Trophoblast cell (in vitro differentiated cells and primary cell): ENCODE results near the gene TEX29. TPM values are rescaled to one million over a fixed set of nuclear protein-coding genes. Genes with fewer than 3 reads are reported as not detected.
A peak's percentile ranks its signal among the peaks of the same experiment; 100 is the strongest.

Experiments used
- DNase-seq, 2 donors: peaks; one replicate each; pipeline ENCODE4 v3.0.0-alpha.2; 2016
- H2AFZ ChIP-seq: 2 replicates; pipeline ENCODE4 v1.6.1; 2013; ENCODE audit warnings: low read length, moderate library complexity, mild to moderate bottlenecking; ENCODE audit not compliant: insufficient read depth, poor library complexity
- H2AK5ac ChIP-seq: 2 replicates; pipeline ENCODE4 v1.6.1; 2013; ENCODE audit warnings: mild to moderate bottlenecking, low read length
- H2BK120ac ChIP-seq: 2 replicates; pipeline ENCODE4 v1.6.1; 2013; ENCODE audit warnings: low read length, mild to moderate bottlenecking, moderate library complexity; ENCODE audit not compliant: insufficient read depth, poor library complexity
- H2BK12ac ChIP-seq: 2 replicates; pipeline ENCODE4 v1.6.1; 2013; ENCODE audit warnings: mild to moderate bottlenecking, low read length, moderate library complexity
- H2BK5ac ChIP-seq: 2 replicates; pipeline ENCODE4 v1.6.1; 2013; ENCODE audit warnings: low read length, low read depth, moderate library complexity, mild to moderate bottlenecking; ENCODE audit not compliant: poor library complexity
- H3K14ac ChIP-seq: 2 replicates; pipeline ENCODE4 v1.6.1; 2013; ENCODE audit warnings: mild to moderate bottlenecking, low read length
- H3K18ac ChIP-seq: 2 replicates; pipeline ENCODE4 v1.6.1; 2013; ENCODE audit warnings: mild to moderate bottlenecking, low read length
- H3K23ac ChIP-seq: 2 replicates; pipeline ENCODE4 v1.6.1; 2013; ENCODE audit warnings: low read length
- H3K27ac ChIP-seq: 2 replicates; pipeline ENCODE4 v1.5.1; 2013; ENCODE audit warnings: low read depth, mild to moderate bottlenecking, inconsistent platforms, low read length, moderate library complexity
- H3K27me3 ChIP-seq: 2 replicates; pipeline ENCODE4 v1.6.1; 2013; ENCODE audit warnings: inconsistent platforms, mild to moderate bottlenecking, low read length, moderate library complexity; ENCODE audit not compliant: insufficient read depth
- H3K36me3 ChIP-seq, 2 experiments: 1 replicate in 1 of 2; 2 replicates in 1 of 2; pipeline ENCODE4 v1.6.1; 2013; ENCODE audit warnings: low read length in 2 of 2, mild to moderate bottlenecking in 2 of 2, moderate library complexity in 1 of 2; ENCODE audit not compliant: insufficient read depth in 2 of 2, control insufficient read depth in 1 of 2
- H3K4ac ChIP-seq: 2 replicates; pipeline ENCODE4 v1.6.1; 2013; ENCODE audit warnings: low read depth, mild to moderate bottlenecking, low read length, moderate library complexity
- H3K4me1 ChIP-seq, 2 experiments: 1 replicate in 1 of 2; 2 replicates in 1 of 2; pipeline ENCODE4 v1.6.1; 2013; ENCODE audit warnings: low read length in 2 of 2, mild to moderate bottlenecking in 2 of 2, moderate library complexity in 1 of 2; ENCODE audit not compliant: insufficient read depth in 2 of 2, control insufficient read depth in 1 of 2
- H3K4me2 ChIP-seq: 2 replicates; pipeline ENCODE4 v1.6.1; 2013; ENCODE audit warnings: inconsistent platforms, mild to moderate bottlenecking, low read length, moderate library complexity
- H3K4me3 ChIP-seq: 2 replicates; pipeline ENCODE4 v1.5.1; 2013; ENCODE audit warnings: mild to moderate bottlenecking, low read depth, low read length, inconsistent platforms
- H3K79me1 ChIP-seq: one replicate; pipeline ENCODE4 v1.6.1; 2013; ENCODE audit warnings: low read length
- H3K79me2 ChIP-seq: 2 replicates; pipeline ENCODE4 v1.6.1; 2013; ENCODE audit warnings: low read length, mild to moderate bottlenecking; ENCODE audit not compliant: control insufficient read depth, insufficient read depth, poor library complexity
- H3K9ac ChIP-seq: 2 replicates; pipeline ENCODE4 v1.6.1; 2013; ENCODE audit warnings: mild to moderate bottlenecking, low read length
- H3K9me3 ChIP-seq: 2 replicates; pipeline ENCODE4 v1.6.1; 2013; ENCODE audit warnings: low read depth, mild to moderate bottlenecking, control low read depth, inconsistent platforms, low read length; ENCODE audit not compliant: insufficient read depth
- H4K12ac ChIP-seq: 2 replicates; pipeline ENCODE4 v1.6.1; 2013; ENCODE audit warnings: low read depth, mild to moderate bottlenecking, low read length, moderate library complexity
- H4K8ac ChIP-seq: 2 replicates; pipeline ENCODE4 v1.6.1; 2013; ENCODE audit warnings: low read depth, mild to moderate bottlenecking, low read length, moderate library complexity
- H4K91ac ChIP-seq: one replicate; pipeline ENCODE4 v1.6.1; 2013; ENCODE audit warnings: low read depth, mild to moderate bottlenecking, low read length, moderate library complexity
- WGBS: extraction: QIAGEN DNeasy Blood & Tissue Kit; methylation state at CpG from one replicate; pipeline ENCODE4 v1.1.7; 2013; ENCODE audit warnings: missing lambda C conversion rate; ENCODE audit not compliant: insufficient read length, insufficient coverage; ENCODE audit errors: extremely low coverage; 5-methylcytosine and 5-hydroxymethylcytosine counted together
- polyA plus RNA-seq: library from polyadenylated mRNA; stranded (reverse); fragments of 200-250 nt; gene quantifications from 2 replicates; pipeline ENCODE4 v1.2.3, GENCODE V29; 2013

The TEX29 gene
- polyA plus RNA-seq, result 0.17 and 0.30 TPM in 2 replicates

GRCh38 chr13:111319998-111320911 is at the start of gene TEX29:
TSS of gene TEX29 (plus strand) at chr13:111320642. CDS start at chr13:111320891, 249 bp downstream.
- peaks cover 0 to 3% of the 10 kb centered on the region in 2 experiments for H3K36me3 ChIP-seq
- no peak within 1 kb of the TSS for H3K27ac ChIP-seq
- no peaks in the 10 kb centered on the region for H3K9me3 ChIP-seq
- H2AK5ac ChIP-seq, result no peak within 1 kb of the TSS
- peaks cover 0 to 3% of the 10 kb centered on the region in 2 experiments for H3K4me1 ChIP-seq
- H4K8ac ChIP-seq, result no peak within 1 kb of the TSS
- no peak within 1 kb of the TSS for H4K12ac ChIP-seq
- no peaks in the 10 kb centered on the region for H3K27me3 ChIP-seq
- no peak within 1 kb of the TSS for H2BK120ac ChIP-seq
- no peak within 1 kb of the TSS for H3K9ac ChIP-seq
- no peaks in the 10 kb centered on the region for H3K79me2 ChIP-seq
- H4K91ac ChIP-seq, result no peak within 1 kb of the TSS
- H3K4me3 ChIP-seq, result no peak within 1 kb of the TSS
- H3K14ac ChIP-seq, result no peak within 1 kb of the TSS
- no peak within 1 kb of the TSS for H3K18ac ChIP-seq
- H2BK5ac ChIP-seq, result no peak within 1 kb of the TSS
- no peak within 1 kb of the TSS for H2AFZ ChIP-seq
- no peak within 1 kb of the TSS for H3K23ac ChIP-seq
- H3K79me1 ChIP-seq, result no peaks in the 10 kb centered on the region
- peak in 1 of 2 donors; percentile 18 for DNase-seq
- no peak within 1 kb of the TSS for H2BK12ac ChIP-seq
- H3K4me2 ChIP-seq, result no peak within 1 kb of the TSS
- no CpG with 5 or more reads among the region's 35 CpGs for WGBS
- no peak within 1 kb of the TSS for H3K4ac ChIP-seq

DNA sequence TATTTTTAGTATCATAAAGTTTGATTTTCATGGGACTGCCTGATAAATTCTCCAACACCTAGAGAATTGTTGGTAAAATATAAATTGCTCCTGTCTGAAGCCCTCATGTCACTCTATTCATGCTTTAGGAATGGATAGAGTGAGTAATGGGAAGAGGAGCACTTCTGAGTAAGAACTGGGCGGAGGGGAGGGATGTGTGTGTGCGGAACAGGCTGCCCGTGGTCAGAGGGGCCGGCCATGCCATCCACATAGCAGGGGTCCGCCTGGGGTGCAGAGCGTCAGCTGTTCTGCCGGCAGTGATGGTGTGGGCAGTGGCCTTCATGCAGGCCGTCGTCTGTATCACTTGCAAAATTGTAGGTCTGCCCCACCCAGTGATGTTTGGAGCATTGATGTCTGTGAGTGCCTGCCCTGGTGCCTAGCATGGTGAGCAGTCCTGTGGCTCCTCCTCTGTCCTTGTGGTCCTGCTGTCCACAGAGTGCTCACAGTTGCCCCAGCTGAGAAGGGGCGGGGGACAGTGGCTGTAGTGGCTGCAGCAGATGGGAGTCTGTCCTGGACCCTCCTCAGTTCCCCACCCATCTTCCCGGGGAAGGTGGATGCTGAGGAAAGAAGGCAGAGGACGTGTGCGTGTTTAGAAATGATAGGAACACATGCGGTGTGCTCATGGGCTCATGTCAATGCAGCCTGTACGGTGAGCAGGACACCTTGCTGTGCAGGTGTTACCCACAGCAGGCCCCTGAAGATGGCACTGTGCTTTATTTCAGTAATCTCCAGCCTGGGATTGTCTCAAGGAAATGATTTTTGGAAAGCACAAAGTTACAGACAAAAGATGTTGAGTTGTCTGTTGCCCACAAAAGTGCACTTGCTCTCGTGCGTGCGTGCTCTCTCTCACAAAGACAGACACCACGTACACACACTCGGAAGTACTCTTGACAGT is 49.4 kb upstream of the TEX29 start:
- no peak overlapping the region for H3K23ac ChIP-seq
- no CpG with 5 or more reads among the region's 20 CpGs for WGBS
- no peak overlapping the region for H2BK120ac ChIP-seq

DNA sequence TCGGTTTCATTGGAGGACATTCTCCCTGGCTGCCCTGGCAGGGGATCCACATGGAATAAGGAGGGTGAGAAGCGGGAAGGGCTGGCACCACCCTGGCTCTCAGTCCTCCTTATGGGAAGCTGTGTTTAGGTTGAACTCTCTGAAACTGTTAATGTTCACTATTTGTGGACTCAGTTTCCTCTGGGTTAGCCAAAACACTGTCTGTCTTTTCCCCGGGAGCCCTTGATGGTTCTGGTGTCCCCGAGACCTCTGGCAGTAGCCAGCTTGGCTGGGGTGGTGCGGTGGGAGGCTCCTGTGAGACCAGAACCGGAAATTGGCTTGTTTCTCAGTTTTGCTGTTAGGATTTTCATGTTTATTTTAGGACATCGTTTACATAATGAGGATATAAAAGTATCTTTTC is 48.3 kb upstream of the TEX29 start:
- H3K4me3 ChIP-seq, result no peak overlapping the region
- H3K18ac ChIP-seq, result no peak overlapping the region
- H3K27ac ChIP-seq, result no peak overlapping the region
- H3K4ac ChIP-seq, result no peak overlapping the region
- H2AK5ac ChIP-seq, result no peak overlapping the region
- H3K9ac ChIP-seq, result peak overlapping the region; percentile 11
- H3K4me1 ChIP-seq, result no peaks in the 10 kb centered on the region
- no peak for DNase-seq
- H3K4me2 ChIP-seq, result no peak overlapping the region
- H3K27me3 ChIP-seq, result no peaks in the 10 kb centered on the region
- H2BK12ac ChIP-seq, result no peak overlapping the region
- no peak overlapping the region for H2AFZ ChIP-seq
- H3K79me2 ChIP-seq, result no peaks in the 10 kb centered on the region
- no peak overlapping the region for H3K23ac ChIP-seq
- no peak overlapping the region for H4K12ac ChIP-seq
- H3K79me1 ChIP-seq, result no peaks in the 10 kb centered on the region
- no peak overlapping the region for H3K14ac ChIP-seq
- H4K8ac ChIP-seq, result no peak overlapping the region
- H3K9me3 ChIP-seq, result peaks cover 2% of the 10 kb centered on the region
- no CpG with 5 or more reads among the region's 7 CpGs for WGBS
- H3K36me3 ChIP-seq, result peaks cover 29 to 41% of the 10 kb centered on the region in 2 experiments
- no peak overlapping the region for H4K91ac ChIP-seq
- H2BK120ac ChIP-seq, result no peak overlapping the region
- H2BK5ac ChIP-seq, result no peak overlapping the region

More for the DNA sequence above, 49.4 kb upstream of the TEX29 start:
- Histone ChIP-seq H3K27ac (no peak overlapping the region), H4K8ac (no peak overlapping the region), H3K79me1 (no peaks in the 10 kb centered on the region), H3K27me3 (no peaks in the 10 kb centered on the region), H2AK5ac (no peak overlapping the region), H2BK12ac (no peak overlapping the region), H2BK5ac (no peak overlapping the region), H3K14ac (no peak overlapping the region), H3K9ac (no peak overlapping the region), H4K91ac (no peak overlapping the region), H3K4me3 (no peak overlapping the region), H4K12ac (no peak overlapping the region), H3K4me1 (no peaks in the 10 kb centered on the region), H3K79me2 (no peaks in the 10 kb centered on the region), H3K4me2 (no peak overlapping the region), H3K9me3 (peaks cover 2% of the 10 kb centered on the region), H3K18ac (no peak overlapping the region), H3K4ac (no peak overlapping the region), H2AFZ (no peak overlapping the region), H3K36me3 (peaks cover 31 to 41% of the 10 kb centered on the region in 2 experiments)
- DNase-seq, result no peak

- Histone ChIP-seq H2BK12ac (no peak overlapping the region), H2BK120ac (no peak overlapping the region), H3K18ac (no peak overlapping the region), H3K79me2 (no peaks in the 10 kb centered on the region), H4K12ac (no peak overlapping the region), H3K4ac (no peak overlapping the region), H2AFZ (no peak overlapping the region), H4K8ac (no peak overlapping the region), H3K9ac (no peak overlapping the region), H3K4me1 (no peaks in the 10 kb centered on the region), H3K4me2 (no peak overlapping the region), H3K27me3 (no peaks in the 10 kb centered on the region), H3K14ac (no peak overlapping the region), H3K79me1 (no peaks in the 10 kb centered on the region), H4K91ac (no peak overlapping the region), H2BK5ac (no peak overlapping the region), H3K9me3 (peaks cover 2% of the 10 kb centered on the region), H3K23ac (peak overlapping the region; percentile 95), H3K4me3 (peak overlapping the region; percentile 36), H2AK5ac (no peak overlapping the region), H3K36me3 (peaks cover 26 to 43% of the 10 kb centered on the region in 2 experiments), H3K27ac (no peak overlapping the region)
- WGBS, result no CpG with 5 or more reads among the region's 10 CpGs
- no peak for DNase-seq
These were observed 45.1 kb upstream of the TEX29 start for GRCh38 chr13:111275382-111275781.
